HG03378 (cell line): ENCODE measurements around the gene KRTAP10-4.
"Not testable (repeated sequence)": the region's sequence is repeated elsewhere in the genome, so short reads cannot be mapped to it uniquely, and the experiment has no call there.

Experiments used
- ATAC-seq: cut with Tn5 transposase; IDR thresholded peaks from one replicate; pipeline ENCODE4 v1.9.1; 2021; ENCODE audit warnings: mild to moderate bottlenecking, moderate library complexity; ENCODE audit not compliant: unreplicated experiment

KRTAP10-4 gene

DNA sequence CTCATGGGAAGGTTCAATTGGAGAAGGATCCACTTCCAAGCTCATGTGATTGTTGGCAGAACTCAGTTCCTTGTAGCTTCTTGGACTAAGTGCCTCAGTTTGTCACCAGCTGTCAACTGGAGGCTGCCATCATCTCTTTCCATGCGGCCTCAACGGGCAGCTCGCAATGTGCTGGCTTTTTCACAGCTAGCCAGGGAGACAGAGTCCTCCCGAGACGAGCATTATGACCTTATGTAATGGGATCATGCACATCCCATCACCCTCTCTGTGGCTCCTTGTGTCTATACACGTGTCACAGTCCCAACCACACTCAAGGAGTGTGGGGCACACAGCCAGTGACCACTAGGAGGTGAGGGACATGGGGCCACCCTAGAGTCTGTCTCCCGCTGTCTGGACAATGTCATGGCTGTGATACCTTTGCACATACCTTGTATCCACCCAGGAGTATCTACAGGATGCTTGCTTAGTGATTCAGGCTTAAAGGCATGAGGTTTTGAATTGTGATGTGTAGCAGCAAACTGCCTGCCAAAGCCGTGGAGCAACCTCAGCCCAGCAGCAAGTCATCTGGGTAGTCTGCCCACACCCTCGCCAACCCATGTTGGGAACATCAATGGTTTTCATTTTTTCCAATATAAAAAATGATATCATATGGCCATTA lies 22.7 kb downstream of the KRTAP10-4 start:
- no peak for ATAC-seq

DNA sequence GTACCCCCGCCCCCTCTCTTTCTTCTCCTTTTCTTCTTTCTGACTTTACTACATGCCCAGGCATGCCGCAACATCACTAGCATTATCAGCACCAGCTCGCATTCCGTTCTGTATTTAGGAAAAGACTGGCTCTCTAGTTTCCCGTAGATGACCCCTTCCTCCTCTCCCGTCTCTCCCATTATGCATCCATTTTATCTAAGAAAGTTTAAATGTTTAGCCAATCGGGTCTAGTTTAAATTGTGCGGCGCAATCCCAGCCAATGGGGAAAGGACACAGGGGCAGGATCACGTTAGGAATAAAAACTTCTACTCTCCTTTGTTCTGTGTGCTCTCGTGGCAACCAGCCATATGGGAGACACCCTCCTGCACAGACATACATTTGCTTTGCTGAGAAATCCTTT lies 24.5 kb downstream of the KRTAP10-4 start:
- ATAC-seq: no peak

DNA sequence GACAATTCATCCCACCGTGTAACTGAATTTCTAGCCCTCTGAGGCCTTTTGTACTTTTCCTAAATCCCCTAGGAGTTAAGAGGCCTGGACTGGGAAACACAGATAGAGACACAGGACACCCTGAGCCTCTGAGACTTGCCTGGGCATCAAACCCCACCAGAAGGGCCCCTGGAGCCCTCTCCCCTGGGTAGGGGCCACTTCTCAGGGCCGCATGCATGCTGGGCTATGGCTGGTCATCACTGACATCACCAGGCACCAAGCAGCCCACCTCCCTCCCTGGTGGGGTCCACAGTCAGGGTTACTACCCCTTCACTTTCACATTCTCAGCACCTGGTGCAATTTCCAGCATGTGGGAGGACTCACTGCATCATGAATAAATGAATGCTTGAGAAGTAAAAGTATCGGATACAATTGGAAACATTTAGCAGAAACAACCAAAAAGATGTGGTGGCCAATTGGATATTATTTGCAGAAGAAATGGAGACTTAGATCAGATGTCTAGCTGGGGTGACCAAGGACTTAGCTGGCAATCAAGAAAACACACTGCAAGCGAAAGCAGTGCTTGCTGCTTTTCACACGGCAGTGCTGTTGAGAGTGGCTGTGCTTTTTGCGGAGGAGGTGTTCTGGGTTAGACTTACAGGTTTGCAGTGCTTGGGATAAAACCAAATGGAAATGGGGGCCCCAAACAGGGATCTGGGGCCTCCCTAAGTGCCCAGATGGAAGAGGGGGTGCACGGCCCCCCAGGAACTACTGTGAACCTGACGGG lies 25.9 kb downstream of the KRTAP10-4 start:
- ATAC-seq: no peak

DNA sequence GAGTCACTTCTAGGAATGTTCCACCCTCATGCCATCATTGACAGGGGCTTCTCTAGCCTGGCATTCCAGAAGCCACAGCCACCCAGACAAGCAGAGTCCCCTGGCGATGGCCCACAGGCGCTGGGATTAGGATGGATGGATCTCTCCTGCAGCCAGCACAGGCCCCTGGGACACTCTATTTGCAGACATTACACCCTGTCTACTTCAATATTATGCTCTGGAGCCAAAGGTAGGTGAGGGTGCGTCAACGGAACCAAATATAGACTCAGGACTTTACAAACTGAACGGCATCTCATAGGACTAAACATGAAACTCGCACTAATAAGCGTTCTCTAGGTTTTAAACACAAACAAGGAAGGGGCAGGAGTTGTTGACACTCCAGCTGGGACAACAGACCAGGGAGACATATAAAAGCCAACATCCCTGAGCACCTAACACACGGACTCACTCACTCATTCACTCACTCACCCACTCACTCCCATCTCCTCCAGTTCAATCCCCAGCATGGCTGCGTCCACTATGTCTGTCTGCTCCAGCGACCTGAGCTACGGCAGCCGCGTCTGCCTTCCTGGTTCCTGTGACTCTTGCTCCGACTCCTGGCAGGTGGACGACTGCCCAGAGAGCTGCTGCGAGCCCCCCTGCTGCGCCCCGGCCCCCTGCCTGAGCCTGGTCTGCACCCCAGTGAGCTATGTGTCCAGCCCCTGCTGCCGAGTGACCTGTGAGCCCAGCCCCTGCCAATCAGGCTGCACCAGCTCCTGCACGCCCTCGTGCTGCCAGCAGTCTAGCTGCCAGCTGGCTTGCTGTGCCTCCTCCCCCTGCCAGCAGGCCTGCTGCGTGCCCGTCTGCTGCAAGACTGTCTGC lies 26.8 kb downstream of the KRTAP10-4 start, which contains the start of gene KRTAP10-7:
TSS of gene KRTAP10-7 (plus strand) at position 480 of the 861 bp plus-strand sequence. CDS start at position 505, 25 bp downstream.
- not testable (repeated sequence) for ATAC-seq

DNA sequence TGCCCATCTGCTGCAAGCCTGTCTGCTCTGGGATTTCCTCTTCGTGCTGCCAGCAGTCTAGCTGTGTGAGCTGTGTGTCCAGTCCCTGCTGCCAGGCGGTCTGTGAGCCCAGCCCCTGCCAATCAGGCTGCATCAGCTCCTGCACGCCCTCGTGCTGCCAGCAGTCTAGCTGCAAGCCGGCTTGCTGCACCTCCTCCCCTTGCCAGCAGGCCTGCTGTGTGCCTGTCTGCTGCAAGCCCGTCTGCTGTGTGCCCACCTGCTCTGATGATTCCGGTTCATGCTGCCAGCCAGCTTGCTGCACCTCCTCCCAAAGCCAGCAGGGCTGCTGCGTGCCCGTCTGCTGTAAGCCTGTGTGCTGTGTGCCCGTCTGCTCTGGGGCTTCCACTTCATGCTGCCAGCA lies 27.6 kb downstream of the KRTAP10-4 start:
- not testable (repeated sequence) for ATAC-seq

DNA sequence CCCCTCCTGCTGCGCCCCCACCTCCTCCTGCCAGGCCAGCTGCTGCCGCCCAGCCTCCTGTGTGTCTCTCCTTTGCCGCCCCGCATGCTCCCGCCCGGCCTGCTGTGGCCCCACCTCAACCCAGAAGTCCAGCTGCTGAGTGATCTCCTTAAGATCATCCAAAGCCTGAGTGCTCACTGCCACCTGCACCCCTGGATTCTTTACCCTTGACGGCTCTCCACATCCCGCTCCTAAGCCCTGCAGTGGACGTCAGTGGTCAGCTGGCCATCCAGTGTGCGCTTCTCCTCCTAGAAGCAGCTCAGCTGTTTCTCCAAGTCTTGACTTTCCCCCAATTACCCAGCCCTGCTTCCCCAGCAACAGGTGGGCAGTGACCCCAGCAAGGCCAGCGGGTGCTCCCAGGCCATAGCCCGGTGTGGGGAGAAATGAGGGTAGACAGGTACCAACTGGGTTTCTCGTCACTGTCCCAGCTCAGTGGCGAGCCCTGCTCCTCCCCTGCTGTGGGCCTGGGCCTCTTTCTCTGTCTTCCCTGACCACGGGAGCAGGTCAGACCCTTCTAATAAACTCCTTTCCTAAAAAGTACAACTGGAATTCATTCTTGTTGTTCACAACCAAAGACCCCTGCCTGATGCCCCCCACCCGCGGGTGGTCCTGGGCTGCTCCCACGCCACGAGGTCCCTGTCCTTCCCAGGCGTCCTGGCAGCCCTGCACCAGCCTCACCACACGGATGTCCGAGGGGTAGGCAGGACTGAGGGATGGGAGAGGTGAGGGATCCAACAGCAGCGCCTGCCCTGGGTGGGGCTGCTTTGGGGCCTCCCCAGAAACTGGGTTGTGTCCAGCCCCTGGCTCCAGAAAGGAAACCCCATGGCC lies 28.3 kb downstream of the KRTAP10-4 start:
- ATAC-seq: no peak

DNA sequence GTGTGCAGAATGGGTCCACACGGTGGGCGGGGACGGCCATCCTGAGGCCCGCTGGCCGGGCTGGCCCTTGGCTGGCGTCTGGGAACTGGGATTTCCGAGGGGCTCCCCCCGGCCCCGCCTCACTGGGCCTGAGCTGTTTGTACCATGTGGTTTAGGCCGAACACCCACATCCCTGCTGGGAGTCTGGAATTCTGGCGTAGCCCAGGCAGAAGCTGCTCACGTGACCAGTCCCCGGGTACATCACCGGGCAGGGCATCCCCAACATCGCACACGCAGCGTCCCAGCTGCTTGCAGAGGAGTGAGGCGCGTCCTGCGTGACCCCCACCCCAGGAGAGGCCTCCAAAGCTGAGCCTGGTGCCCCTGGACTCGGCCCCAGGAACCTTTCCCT lies 28.9 kb downstream of the KRTAP10-4 start:
- no peak for ATAC-seq

DNA sequence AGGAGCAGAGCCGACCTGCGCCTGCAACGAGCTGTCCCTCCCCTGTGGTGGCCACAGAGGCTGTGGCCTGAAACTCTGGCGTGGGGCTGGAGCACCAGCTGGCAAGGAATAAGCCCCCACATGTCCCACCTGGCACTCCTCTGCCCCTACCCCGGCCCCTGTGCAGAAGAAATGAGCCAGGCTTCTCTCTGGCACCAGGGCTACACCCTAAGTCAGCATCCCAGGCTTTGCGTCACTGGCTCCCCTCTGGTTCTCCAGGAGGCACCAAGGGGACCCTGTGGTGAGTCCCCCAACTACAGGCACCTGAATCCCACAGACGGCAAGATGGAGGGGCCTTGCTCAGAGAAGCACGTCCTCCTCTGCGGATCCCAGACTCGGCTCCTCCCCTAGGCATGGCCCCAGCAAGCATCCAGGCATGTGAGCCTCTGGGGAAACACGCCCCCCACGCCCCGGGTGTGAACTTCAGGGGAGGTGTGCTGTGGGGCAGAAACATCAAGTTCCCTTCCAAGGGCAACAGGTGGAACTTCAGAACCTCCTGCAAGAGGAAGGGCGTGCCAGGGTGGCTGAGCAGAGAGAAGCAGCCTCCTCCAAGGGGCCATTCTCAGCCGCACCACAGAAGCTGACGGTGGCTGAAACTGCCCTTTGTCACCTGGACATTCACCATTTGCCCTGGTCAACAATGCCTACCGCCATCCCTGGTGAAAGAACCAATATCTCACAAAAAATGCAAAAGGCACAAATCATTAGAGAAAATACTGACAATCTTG lies 29.8 kb downstream of the KRTAP10-4 start:
- no peak for ATAC-seq

DNA sequence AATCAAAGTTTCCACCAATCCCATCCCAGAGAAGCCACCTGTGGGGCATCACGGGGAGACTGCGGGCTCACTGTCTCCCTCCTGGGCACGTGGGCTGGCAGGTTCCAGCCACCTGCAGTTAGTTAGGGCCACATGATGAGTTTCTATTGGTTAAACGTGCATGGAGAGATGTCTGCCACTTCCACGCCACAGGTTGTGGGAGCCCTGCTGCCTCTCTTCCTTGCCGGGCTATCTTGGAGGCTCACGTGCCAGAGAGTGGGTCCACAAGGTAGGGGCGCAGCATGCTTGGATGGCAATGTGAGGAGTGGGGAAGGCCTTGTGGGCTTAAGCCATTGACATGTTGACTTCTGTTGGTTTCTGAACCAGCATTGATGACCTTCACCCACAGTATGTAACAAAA lies 30.4 kb downstream of the KRTAP10-4 start:
- no peak for ATAC-seq

DNA sequence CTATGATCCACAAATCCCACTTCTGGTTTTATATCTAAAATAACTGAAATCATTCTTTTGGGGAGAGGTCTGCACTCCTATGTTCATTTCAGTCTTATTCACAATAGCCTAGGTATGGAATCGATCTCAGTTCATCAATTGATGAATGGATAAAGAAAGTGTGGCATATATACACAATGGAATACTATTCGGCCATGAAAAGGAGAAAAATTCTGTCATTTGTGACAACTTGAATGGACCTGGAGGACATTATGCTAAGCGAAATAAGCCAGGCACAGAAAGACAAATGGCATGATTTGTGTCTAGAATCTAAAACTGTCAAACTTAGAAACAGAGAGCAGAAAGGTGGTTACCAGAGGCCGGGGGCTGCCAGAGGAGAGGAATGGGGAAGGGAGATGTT lies 33.0 kb downstream of the KRTAP10-4 start:
- no peak for ATAC-seq

DNA sequence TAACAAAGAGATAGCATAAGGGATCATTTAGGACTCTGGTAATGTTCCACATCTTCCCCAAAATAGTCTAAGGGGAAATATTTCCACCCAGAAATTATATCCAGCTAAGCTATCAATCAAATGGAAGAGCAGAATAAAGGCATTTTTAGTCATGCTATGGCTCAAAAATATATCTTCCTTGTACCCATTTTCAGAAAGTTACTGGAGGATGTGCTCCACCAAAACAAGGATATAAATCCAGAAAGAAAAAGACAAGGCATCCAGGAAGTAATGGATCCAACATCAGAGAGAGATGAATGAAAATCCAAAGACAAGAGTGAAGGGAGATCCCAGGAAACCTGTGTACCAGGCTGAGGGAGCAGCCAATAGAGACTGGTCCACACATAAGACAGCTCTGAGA lies 35.7 kb downstream of the KRTAP10-4 start:
- ATAC-seq: no peak

DNA sequence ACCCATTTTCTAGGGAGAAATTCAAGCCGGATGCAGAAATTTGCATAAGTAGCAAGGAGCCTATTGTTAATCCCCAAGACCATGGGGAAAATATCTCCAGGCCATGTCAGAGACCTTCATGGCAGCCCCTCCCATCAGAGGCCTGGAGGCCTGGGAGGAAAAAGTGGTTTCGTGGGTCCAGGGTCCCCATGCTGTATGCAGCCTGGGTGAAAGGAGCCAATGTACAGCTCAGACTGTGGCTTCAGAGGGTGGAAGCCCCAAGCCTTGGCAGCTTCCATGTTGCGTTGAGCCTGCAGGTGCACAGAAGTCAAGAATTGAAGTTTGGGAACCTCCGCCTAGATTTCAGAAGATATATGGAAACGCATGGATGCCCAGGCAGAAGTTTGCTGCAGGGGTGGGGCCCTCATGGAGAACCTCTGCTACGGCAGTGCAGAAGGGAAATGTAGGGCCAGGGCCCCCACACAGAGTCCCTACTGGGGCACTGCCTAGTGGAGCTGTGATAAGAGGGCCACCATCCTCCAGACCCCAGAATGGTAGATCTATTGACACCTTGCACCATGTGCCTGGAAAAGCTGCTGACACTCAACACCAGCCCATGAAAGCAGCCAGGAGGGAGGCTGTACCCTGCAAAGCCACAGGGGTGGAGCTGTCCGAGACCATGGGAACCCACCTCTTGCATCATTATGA lies 36.8 kb downstream of the KRTAP10-4 start:
- not testable (repeated sequence) for ATAC-seq

DNA sequence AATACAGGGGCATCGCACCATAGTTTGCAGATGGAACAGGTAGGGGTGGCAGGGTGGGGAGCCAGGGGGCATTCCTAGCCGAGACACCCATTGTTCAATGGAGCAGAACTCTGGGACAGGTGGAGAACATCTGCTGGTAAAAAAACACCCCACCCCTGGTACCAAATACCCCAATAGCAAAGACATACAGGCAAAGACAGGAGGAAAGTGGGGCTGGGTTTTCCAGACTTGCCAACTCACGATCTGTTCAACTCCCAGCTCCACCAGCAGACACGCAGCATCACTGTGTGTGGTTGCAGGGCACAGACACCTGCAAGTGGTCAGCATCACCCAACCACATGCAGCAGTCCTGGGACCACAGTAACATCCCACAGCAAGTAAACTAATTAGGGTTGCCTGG lies 38.0 kb downstream of the KRTAP10-4 start:
- ATAC-seq: no peak

DNA sequence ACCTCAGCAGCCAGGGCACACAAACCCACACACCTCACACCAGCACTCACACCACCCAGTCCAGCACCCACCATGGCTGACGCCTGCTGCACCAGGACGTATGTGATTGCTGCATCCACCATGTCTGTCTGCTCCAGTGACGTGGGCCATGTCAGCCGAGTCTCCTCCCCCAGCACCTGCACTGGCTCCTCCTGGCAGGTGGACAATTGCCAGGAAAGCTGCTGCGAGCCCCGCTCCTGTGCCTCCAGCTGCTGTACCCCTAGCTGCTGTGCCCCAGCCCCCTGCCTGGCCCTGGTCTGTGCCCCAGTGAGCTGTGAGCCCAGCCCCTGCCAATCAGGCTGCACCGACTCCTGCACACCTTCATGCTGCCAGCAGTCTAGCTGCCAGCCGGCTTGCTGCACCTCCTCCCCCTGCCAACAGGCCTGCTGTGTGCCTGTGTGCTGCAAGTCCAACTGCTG lies 38.5 kb downstream of the KRTAP10-4 start, which contains the start of gene KRTAP10-8:
TSS of gene KRTAP10-8 (plus strand) at position 51 of the 458 bp plus-strand sequence. CDS start at position 73, 22 bp downstream.
- no peak for ATAC-seq

DNA sequence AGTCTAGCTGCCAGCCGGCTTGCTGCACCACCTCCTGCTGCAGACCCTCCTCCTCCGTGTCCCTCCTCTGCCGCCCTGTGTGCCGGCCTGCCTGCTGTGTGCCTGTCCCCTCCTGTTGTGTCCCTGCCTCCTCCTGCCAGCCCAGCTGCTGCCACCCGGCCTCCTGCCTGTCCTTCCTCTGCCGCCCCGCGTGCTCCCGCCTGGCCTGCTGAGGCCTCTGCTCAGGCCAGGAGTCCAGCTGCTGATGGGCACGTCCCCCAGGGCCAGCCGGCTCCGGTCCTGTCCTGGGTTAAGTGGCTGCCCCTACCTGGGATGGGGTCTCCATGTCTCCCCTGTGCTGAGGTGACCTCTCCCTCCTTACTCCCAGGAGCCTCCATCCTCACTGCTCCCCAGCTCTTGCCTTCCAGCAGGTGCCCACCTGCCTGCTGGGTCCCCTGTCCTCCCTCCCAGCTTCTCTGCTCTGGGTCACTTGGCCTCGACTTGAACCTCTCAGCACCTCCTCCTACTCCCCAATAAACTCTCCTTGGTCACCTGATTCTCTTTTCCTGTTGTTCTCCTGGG lies 39.2 kb downstream of the KRTAP10-4 start:
- ATAC-seq: no peak

DNA sequence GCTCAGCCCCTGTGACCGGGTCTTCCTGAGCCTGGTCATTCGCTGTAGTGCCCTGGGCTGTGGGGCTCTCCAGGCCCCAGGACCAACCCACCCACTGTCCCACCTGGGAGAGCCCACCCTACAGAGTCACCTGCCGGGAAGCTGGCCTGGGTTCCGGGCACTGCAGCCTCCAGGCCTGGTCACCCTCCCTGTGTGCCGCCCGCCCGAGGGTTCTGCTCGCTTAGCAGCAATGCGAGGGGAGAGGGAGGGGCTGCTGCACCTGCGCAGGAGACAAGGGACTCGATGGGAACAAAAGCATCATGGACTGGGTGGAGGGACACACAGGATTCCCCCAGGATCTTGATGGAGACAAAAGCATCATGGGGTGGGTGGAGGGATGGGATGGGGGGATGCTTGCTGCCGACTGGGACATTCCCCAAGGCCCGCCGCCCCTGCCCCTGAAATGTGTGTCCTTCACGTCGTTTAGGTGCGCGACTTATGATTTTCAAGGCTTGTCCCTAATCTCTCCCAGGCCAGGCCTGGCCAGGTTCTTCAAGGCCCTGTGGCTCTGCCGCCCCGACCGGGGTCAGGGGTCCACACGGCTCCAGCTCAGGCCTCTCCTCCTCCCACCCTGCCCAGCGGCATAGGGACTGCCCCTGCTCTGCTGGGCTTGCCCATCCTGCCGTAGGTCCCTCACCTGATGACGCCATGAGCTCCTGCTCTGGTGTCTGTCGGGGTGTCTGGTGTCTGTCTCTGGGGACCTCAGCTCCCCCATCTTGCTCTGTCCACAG lies 40.0 kb downstream of the KRTAP10-4 start:
- ATAC-seq: no peak

DNA sequence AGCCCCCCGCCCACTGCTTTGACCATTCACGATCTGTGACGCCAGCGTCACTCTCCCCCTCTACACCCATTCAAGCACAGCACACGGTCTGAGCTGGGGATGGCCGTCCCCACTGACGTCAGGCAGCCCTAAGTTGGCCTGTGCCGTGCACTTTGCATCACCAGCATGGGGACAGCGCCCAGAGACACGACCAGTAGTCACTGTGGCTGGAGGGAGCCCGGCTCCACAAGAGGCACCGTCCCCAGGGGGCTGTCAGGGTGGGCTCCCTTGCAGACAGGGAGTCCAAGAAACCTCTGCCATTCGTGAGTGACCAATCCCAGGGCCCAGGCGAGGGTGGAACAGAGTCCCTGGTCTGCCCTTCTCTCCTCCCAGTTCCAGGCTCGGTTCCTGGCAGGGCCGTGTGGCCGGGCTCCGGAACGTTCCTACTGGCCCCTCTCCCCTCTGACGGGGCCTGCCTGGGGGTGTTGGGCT lies 40.7 kb downstream of the KRTAP10-4 start:
- no peak for ATAC-seq

DNA sequence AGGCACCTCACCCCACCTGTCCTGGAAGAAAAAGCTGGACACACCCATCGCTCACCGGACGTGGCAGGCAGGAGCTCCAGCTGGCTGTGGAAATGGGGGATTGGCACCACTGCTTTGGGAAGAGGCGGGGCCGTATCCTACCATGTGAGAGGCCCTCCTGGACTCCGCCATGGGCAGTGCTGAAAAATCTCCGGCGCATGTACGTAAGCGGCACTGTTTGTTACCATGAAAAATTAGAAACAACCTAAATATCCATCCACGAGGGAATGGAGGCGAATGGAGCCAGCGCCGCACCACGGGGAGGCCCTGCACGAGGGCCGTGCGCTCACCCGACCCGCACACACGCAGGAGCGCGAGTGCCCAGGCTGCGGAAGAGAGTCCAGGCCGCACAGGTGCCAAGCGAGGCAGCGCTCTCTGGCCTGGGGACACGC lies 41.4 kb downstream of the KRTAP10-4 start:
- no peak for ATAC-seq
